HG02885 (cell line): Measurements from ENCODE around the gene FAM72A.
"Not testable (repeated sequence)": the region's sequence is repeated elsewhere in the genome, so short reads cannot be mapped to it uniquely, and the experiment has no call there.

ENCODE experiments used
- ATAC-seq: cut with Tn5 transposase; IDR thresholded peaks from one replicate; pipeline ENCODE4 v1.9.1; 2021; ENCODE audit warnings: mild to moderate bottlenecking; ENCODE audit not compliant: unreplicated experiment, poor library complexity

Gene FAM72A

DNA sequence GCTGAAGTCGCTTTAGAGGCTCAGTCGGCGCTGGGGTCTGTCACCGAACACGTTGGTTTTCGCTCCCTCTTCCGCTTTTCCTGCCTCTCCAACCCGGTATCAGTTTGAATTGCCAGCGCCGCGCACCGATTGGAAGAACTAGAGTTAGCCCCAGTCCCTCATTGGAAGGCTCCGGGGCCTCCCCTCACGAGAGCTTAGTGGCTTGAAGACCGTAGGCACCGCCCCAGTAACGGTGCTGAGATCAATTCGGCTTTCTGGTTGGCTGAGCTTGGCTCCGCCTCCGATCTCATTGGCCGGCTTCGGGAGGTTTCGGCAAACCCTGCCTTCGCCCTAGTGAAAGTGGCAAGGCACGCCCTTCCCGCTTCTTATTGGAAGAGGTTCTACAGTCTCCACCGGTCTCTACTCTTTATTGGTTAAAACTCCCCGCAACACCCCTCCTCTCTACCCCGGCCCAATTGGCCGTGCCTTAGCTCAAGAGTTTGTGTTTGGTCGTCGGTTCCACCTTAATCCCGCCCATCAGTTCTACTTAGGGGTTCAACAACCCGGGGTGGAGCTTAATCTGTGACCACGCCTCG lies at the start of gene FAM72A:
FAM72A (minus strand) TSS at position 51 of the 575 bp plus-strand sequence. CDS start 814 bp downstream, outside the sequence.
- ATAC-seq = peak; percentile 82

- ATAC-seq = not testable (repeated sequence)
Measured at GRCh38 chr1:206250953-206251681, 48.5 kb upstream of the FAM72A start.

- ATAC-seq = not testable (repeated sequence)
Measured at GRCh38 chr1:206246129-206246886, 43.7 kb upstream of the FAM72A start.

DNA sequence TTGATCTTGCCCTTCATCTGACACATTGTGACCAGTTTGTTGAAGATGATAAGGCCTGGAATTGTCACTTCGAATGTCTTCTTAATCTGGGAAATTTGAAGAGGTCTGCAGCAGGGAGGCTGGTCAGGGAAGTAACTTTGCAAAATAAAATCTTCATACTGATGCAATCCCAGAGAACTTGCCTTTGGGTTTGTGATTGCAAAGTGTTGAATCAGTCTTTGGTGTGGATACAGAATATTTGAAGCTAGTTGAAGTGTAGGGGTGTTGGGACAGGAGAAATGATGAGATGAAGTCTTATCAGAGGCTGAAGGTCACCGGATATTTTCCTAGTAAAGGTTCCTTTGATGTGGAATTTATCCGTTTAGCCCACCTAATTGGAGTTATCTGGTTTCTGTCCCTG lies 42.8 kb upstream of the FAM72A start:
- not testable (repeated sequence) for ATAC-seq

GRCh38 chr1:206243335-206243734 lies 40.7 kb upstream of the FAM72A start:
- ATAC-seq = peak; percentile 99

DNA sequence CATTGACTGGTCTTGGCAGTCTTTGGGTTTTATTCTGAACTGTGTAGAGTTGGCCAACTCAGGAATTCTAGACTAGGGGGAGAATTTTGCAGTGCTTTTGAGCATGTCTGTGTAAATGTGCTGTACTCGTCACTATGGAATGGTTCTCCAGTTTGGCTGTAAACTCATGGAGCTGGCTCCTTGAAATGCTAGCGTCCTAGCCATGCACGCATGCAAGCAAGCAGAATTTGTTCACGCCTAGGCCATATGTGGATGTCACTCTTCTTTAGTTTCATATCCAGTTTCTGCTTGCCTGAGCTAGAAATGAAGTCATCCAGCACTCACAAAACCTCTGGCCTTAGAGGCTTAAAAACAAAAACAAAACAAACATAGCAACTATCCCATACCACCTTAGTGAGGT lies 37.6 kb upstream of the FAM72A start:
- not testable (repeated sequence) for ATAC-seq

DNA sequence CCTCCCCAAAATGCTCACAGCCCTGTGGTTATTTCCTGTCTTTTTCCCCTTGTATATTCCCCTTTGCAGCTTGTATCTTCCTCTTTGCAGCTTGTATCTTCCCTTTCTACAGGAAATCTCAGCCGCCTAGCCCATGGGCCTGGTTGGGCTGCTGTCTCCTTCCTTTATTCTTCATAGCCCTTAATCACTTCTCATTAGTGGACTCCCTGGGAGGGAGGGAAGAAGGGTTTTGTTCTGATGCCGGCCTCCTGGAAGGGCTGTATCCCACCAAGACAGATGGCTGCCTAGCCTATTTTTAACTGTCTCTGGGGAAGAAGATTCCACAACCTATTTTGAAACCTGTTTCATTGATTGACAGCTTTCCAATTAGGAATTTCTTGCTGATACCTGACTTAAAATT lies 32.6 kb upstream of the FAM72A start:
- ATAC-seq = not testable (repeated sequence)

GRCh38 chr1:206234189-206234916 lies 31.7 kb upstream of the FAM72A start:
- ATAC-seq = not testable (repeated sequence)

DNA sequence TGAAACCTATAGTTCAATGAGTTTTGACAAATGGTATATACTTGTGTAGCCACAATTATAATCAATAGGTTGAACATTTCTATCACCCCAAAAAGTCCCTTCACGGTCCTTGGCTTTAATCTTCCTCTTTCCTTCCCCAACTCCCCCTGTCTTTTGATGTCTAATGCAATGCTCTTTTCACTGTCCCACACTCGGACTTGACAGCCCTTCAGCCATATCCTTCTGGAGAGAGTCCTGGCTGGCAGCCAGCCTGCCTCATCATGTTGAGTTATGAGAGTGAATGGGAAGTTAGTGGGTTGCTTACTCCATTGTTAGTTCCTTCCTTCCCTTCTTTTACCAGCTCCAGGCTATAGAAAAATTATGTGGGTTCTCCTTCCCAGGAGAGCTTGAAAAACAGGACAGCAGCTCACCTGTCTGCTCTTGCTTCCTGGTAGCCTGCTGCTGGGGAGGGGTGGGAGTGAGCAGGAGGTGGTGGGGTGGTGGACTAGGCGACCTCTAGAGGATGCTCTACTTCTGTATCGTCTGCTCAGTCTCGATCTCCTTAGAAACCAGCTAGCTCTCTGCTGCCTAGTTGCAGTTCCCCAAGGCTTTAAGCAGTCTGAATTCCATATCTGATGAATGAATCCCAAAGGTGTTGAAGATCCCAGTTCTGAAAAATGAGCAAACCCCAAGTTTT lies 30.5 kb upstream of the FAM72A start:
- ATAC-seq = peak; percentile 80

GRCh38 chr1:206231989-206232388 lies 29.4 kb upstream of the FAM72A start:
- not testable (repeated sequence) for ATAC-seq

DNA sequence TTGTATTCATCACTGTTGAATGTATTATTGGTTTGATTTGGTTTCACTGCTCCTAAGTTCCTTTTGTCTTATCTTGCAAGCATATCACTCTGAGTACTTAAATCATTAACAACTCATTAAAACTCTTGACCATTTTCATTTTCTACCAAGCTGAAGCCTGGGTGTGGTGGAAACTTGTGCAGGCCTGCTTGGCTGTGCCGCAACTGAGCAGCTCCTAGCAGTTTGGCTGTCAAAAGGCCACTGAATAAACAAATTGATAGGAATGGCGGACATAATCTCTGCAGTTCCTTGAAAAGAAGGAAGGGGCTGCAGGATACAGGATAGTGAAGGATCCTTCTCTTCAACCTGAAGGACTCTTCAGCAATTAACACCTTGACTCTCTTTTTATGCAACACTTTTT lies 26.6 kb upstream of the FAM72A start:
- not testable (repeated sequence) for ATAC-seq

GRCh38 chr1:206226886-206227285 lies 24.2 kb upstream of the FAM72A start:
- ATAC-seq = not testable (repeated sequence)

DNA sequence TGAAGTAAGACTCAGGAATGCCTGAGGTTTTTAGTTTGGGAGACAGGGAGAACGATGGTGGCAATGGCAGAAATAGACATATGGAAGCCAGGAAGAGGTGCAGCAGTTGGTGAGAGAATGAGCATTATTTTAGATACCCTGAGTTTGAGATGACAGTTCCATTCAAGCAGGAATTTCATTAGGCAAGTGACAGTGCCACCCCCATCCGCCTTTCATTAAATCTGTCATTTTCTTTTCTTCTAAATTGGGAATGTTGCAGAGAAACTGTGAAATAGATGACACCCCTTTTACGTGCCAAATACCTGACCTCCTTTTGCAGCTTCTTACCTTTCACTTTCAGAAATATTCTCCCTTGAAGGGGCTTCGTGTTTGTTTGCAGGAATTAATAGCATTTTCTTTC lies 22.7 kb upstream of the FAM72A start:
- not testable (repeated sequence) for ATAC-seq

DNA sequence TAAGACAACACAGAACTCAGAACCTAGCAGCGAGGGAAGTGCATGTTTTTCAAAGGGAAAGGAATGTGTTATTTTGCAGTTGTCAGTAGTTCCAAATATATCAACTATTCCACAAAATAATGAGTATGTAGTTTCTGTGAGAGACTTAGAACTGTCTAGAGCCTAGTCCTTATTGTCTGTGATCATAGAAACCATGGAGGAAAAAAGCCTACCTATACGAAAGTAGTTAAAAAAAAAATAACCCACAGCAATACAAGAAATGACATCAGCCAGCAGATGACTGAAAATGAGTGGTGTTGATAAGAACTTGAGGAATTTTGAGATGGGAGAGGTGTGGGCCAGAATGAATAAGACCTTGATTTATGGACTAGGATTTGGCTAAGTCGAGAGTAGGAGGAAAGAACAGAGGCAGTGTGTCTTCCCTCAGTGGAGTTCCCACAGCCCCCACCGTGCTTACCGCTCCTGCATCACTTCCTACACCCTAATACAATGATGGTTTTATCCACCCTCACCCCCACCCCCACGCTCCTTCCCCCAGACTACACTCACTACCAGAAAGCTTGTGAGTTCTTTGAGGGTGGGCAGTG lies 21.6 kb upstream of the FAM72A start:
- not testable (repeated sequence) for ATAC-seq

GRCh38 chr1:206221585-206221984 lies 18.9 kb upstream of the FAM72A start:
- not testable (repeated sequence) for ATAC-seq

GRCh38 chr1:206220332-206221000 lies 17.8 kb upstream of the FAM72A start:
- ATAC-seq = not testable (repeated sequence)

GRCh38 chr1:206219514-206220331 lies 17.1 kb upstream of the FAM72A start:
- ATAC-seq = not testable (repeated sequence)

- ATAC-seq = not testable (repeated sequence)
Measured at GRCh38 chr1:206218765-206219164, 16.1 kb upstream of the FAM72A start.
